Fibroblast of mammary gland (primary cell): Measurements from ENCODE around the gene TEX14.

ENCODE experiments used
- DNase-seq: peaks from one replicate; pipeline ENCODE4 v3.0.0-alpha.2; 2010; ENCODE audit warnings: low read depth
- H3K4me3 ChIP-seq: 2 replicates; pipeline ENCODE4 v1.5.1; 2011; ENCODE audit warnings: low read depth, mild to moderate bottlenecking, low read length, moderate library complexity; ENCODE audit not compliant: control insufficient read depth
- CTCF ChIP-seq: conservative IDR thresholded peaks from 2 replicates; pipeline ENCODE4 v1.5.1; 2011; ENCODE audit warnings: low read depth, low read length, inconsistent platforms; ENCODE audit not compliant: control insufficient read depth, insufficient read depth

TEX14 gene

GRCh38 chr17:58677194-58677880 lies 14.5 kb downstream of the TEX14 start:
- no peak overlapping the region for H3K4me3 ChIP-seq
- DNase-seq = peak; percentile 68
- no peak for TF ChIP-seq CTCF

- no peak for DNase-seq
- no peak for TF ChIP-seq CTCF
- H3K4me3 ChIP-seq = no peak overlapping the region
Observed at GRCh38 chr17:58671969-58672368, 19.9 kb downstream of the TEX14 start.

GRCh38 chr17:58669853-58670252 lies 22.0 kb downstream of the TEX14 start:
- no peak for TF ChIP-seq CTCF
- no peak for DNase-seq
- H3K4me3 ChIP-seq = no peak overlapping the region

- no peak for TF ChIP-seq CTCF
- no peak overlapping the region for H3K4me3 ChIP-seq
- no peak for DNase-seq
Observed at GRCh38 chr17:58668598-58668935, 23.3 kb downstream of the TEX14 start.

- no peak overlapping the region for H3K4me3 ChIP-seq
- DNase-seq = peak; percentile 31
- TF ChIP-seq CTCF = no peak
Observed at GRCh38 chr17:58667934-58668597, 23.8 kb downstream of the TEX14 start.

GRCh38 chr17:58666858-58667267 lies 25.0 kb downstream of the TEX14 start:
- no peak for TF ChIP-seq CTCF
- H3K4me3 ChIP-seq = no peak overlapping the region
- DNase-seq = peak; percentile 79
